HepG2 (cell line): ENCODE data around the gene JPH2. TPM values are rescaled to one million over a fixed set of nuclear protein-coding genes. Genes with fewer than 3 reads are reported as not detected.

Source experiments
- ATAC-seq: fragments of 200-7000 bp; cut with Tn5 transposase; 3 replicates; pipeline ENCODE4 v1.9.1; 2020; ENCODE audit warnings: mild to moderate bottlenecking, moderate library complexity
- BruUV-seq: library from RNA; stranded (reverse); fragments of 400-500 nt; replicated peaks from 2 replicates; lab custom pipeline; 2021; lab: Mats Ljungman, UMichigan
- CTCF ChIA-PET: fragments of 300-600 bp; formaldehyde crosslinking; extraction: SDS; loops from one replicate; lab custom pipeline; 2021; ENCODE audit warnings: low total read pairs, inconsistent platforms, low intra/inter-chr PET ratio; lab: Yijun Ruan, JAX
- POLR2A ChIA-PET: fragments of 350-600 bp; sonication (Branson Sonifier 250); formaldehyde crosslinking; loops from one replicate; lab custom pipeline; 2020; ENCODE audit warnings: antibody characterized with exemption, inconsistent platforms; lab: Yijun Ruan, JAX
- DNase-seq: peaks from one replicate; pipeline ENCODE4 v3.0.0-alpha.2; 2015; ENCODE audit warnings: low spot score
- FAIRE-seq: peaks from 3 replicates; lab custom pipeline; 2011; peaks lifted over from hg19 to GRCh38; lab: Jason Lieb, UNC
- H2AFZ ChIP-seq: one replicate; pipeline ENCODE4 v1.6.1; 2011; ENCODE audit warnings: low read length, inconsistent platforms
- H3K27ac ChIP-seq: fragments of 300-600 bp; 3 replicates; pipeline ENCODE4 v1.8.0; 2011; ENCODE audit warnings: mixed run types, mild to moderate bottlenecking, mixed read lengths, low read length, inconsistent platforms; ENCODE audit not compliant: insufficient read depth; ENCODE audit errors: extremely low read length
- H3K27me3 ChIP-seq, 2 experiments: fragments of 200-600 bp in 1 of 2; 2 replicates in 1 of 2; 3 replicates in 1 of 2; pipeline versions ENCODE4 v1.6.0 to v1.8.0; 2011; ENCODE audit warnings: low read length in 2 of 2, mild to moderate bottlenecking in 2 of 2, moderate library complexity in 2 of 2, inconsistent platforms in 1 of 2; ENCODE audit not compliant: insufficient read depth in 2 of 2, control insufficient read depth in 1 of 2
- H3K36me3 ChIP-seq, 2 experiments: fragments of 200-600 bp in 1 of 2; replicated peaks in 1 of 2; 2 replicates in 1 of 2; 3 replicates in 1 of 2; pipeline versions ENCODE4 v1.5.1 to v1.8.0; 2011; ENCODE audit warnings: low read length in 2 of 2, inconsistent platforms in 1 of 2; ENCODE audit not compliant: insufficient read depth in 2 of 2, control insufficient read depth in 1 of 2
- H3K4me1 ChIP-seq: 2 replicates; pipeline ENCODE4 v1.5.1; 2012; ENCODE audit warnings: low read length, inconsistent platforms; ENCODE audit not compliant: insufficient read depth
- H3K4me2 ChIP-seq: 2 replicates; pipeline ENCODE4 v1.6.0; 2011; ENCODE audit warnings: low read depth, low read length, inconsistent platforms
- H3K4me3 ChIP-seq, 3 experiments: fragments of 200-600 bp in 1 of 3; sonication (generic), shearing (Covaris generic) in 1 of 3; replicated peaks in 1 of 3; 2 replicates each; pipeline ENCODE4 v1.5.1; 2011 to 2016; ENCODE audit warnings: low read length in 3 of 3, inconsistent platforms in 2 of 3, low read depth in 2 of 3, mild to moderate bottlenecking in 2 of 3, control low read depth in 1 of 3, mixed read lengths in 1 of 3; ENCODE audit not compliant: insufficient read depth in 1 of 3
- H3K79me2 ChIP-seq: one replicate; pipeline ENCODE4 v1.6.1; 2011; ENCODE audit warnings: low read length, inconsistent platforms; ENCODE audit not compliant: insufficient read depth
- H3K9ac ChIP-seq: 2 replicates; pipeline ENCODE4 v1.6.0; 2011; ENCODE audit warnings: mild to moderate bottlenecking, low read depth, low read length, inconsistent platforms; ENCODE audit not compliant: insufficient read depth
- H3K9me3 ChIP-seq: 2 replicates; pipeline ENCODE4 v1.5.1; 2012; ENCODE audit warnings: mild to moderate bottlenecking, low read length
- H4K20me1 ChIP-seq: 2 replicates; pipeline ENCODE4 v1.6.0; 2011; ENCODE audit warnings: inconsistent platforms, mild to moderate bottlenecking, low read length, moderate library complexity; ENCODE audit not compliant: insufficient read depth
- ARNT ChIP-seq: fragments of 450-650 bp; IDR thresholded peaks from 2 replicates; pipeline ENCODE4 v1.6.1; 2017
- ATAD3A ChIP-seq: sonication (generic); formaldehyde crosslinking; IDR thresholded peaks from 2 replicates; pipeline ENCODE4 v1.4.0; 2020; ENCODE audit warnings: missing genetic modification reagents
- NCOA5 ChIP-seq: sonication (generic); formaldehyde crosslinking; IDR thresholded peaks from 2 replicates; pipeline ENCODE4 v1.4.0; 2020; ENCODE audit warnings: missing genetic modification reagents
- NKX3-1 ChIP-seq: sonication (generic); formaldehyde crosslinking; IDR thresholded peaks from 2 replicates; pipeline ENCODE4 v1.5.0; 2020; ENCODE audit warnings: missing genetic modification reagents
- PLRG1 ChIP-seq: fragments of 450-650 bp; conservative IDR thresholded peaks from 2 replicates; pipeline ENCODE4 v1.6.1; 2016
- PPARG ChIP-seq: conservative IDR thresholded peaks from 2 replicates; pipeline ENCODE4 v1.6.1; 2016; ENCODE audit warnings: missing biosample characterization, missing genetic modification reagents
- RNF2 ChIP-seq: fragments of 450-650 bp; conservative IDR thresholded peaks from 2 replicates; pipeline ENCODE4 v1.6.1; 2016; ENCODE audit warnings: low read depth
- SSRP1 ChIP-seq: IDR thresholded peaks from 2 replicates; pipeline ENCODE4 v1.6.1; 2016; ENCODE audit warnings: control low read depth
- ZEB1 ChIP-seq: IDR thresholded peaks from 2 replicates; pipeline ENCODE4 v1.6.1; 2012; ENCODE audit warnings: mild to moderate bottlenecking, low read depth, inconsistent platforms; ENCODE audit not compliant: insufficient replicate concordance
- ZNF296 ChIP-seq: sonication (generic); formaldehyde crosslinking; conservative IDR thresholded peaks from 2 replicates; pipeline ENCODE4 v1.5.0; 2020; ENCODE audit warnings: mild to moderate bottlenecking, missing genetic modification reagents
- ZNF616 ChIP-seq: sonication (generic); formaldehyde crosslinking; IDR thresholded peaks from 2 replicates; pipeline ENCODE4 v1.5.0; 2020; ENCODE audit warnings: low read depth, mild to moderate bottlenecking, missing genetic modification reagents
- ZNF768 ChIP-seq: sonication (generic); formaldehyde crosslinking; IDR thresholded peaks from 2 replicates; pipeline ENCODE4 v1.4.0; 2020; ENCODE audit warnings: missing genetic modification reagents
- WGBS: methylation state at CpG from one replicate; pipeline ENCODE4 v1.1.6; 2017; ENCODE audit warnings: low lambda C conversion rate; 5-methylcytosine and 5-hydroxymethylcytosine counted together
- in situ Hi-C: cut with HindIII; loops from 2 replicates; pipeline ENCODE4 v1.10.0; 2017; ENCODE audit warnings: low pct_unique_long_range_greater_than_20kb; ENCODE audit not compliant: extremely low pct_ligation_motif_present
- intact Hi-C: fragments of 100-400 bp; cut with micrococcal nuclease; formaldehyde crosslinking; loops from one replicate; pipeline ENCODE4 v1.10.0; 2022; ENCODE audit not compliant: unreplicated experiment
- polyA plus RNA-seq, 8 experiments: library from polyadenylated mRNA; depleted of rRNA in 3 of 8; stranded (reverse) in 7 of 8; unstranded in 1 of 8; fragments of >200 nt; fragmentation: Illumina TruSeq in 4 of 8; extraction: Trizol in 4 of 8; gene quantifications; 2 replicates each; pipeline versions ENCODE4 v1.2.1 to v1.2.3, GENCODE V29; 2011 to 2016; ENCODE audit warnings: low read depth in 4 of 8, missing spikeins in 1 of 8, mixed read lengths in 1 of 8; ENCODE audit not compliant: insufficient read depth in 1 of 8
- total RNA-seq, 5 experiments: library from RNA; depleted of rRNA; stranded (reverse); fragments of >200 nt; fragmentation: Illumina TruSeq; extraction: Trizol; gene quantifications; 2 replicates each; pipeline ENCODE4 v1.2.3, GENCODE V29; 2016; ENCODE audit warnings: low read depth in 1 of 5
- TF ChIP-seq, protein P1 (sequence below): sonication (generic); formaldehyde crosslinking; IDR thresholded peaks from 2 replicates; pipeline ENCODE4 v1.5.1; 2020; ENCODE audit warnings: missing genetic modification reagents, mild to moderate bottlenecking, borderline replicate concordance
- TF ChIP-seq, protein P2 (sequence below): sonication (generic); formaldehyde crosslinking; conservative IDR thresholded peaks from 2 replicates; pipeline ENCODE4 v1.4.0; 2020; ENCODE audit warnings: missing genetic modification reagents

Gene JPH2
- total and polyA plus RNA-seq, 2 of the 13 experiments (the other 11 are each of a cell fraction or from before 2014, with no cell fraction given) = 0.42 TPM; not detected in 1

DNA sequence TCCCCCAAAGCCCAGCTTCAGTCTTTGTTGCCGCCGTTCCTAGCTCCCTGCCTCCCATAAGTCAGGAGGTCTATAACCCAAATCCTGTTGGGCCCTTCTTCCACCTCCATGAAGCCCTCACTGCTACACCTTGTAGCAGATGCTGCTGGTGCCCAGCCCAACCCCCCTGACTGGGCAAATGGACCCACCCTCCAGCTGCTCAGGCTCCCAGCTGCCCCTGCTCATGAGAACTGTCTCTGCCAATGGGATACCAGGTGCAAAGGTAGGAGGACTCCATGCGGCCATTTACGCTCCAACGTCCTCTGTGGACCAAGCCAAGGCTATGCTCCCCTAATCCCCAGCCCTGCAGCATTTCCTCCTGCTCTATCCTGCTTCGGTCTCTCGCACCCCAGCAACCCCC lies 71.8 kb downstream of the JPH2 start (continued):
- TF ChIP-seq, protein P1, sequence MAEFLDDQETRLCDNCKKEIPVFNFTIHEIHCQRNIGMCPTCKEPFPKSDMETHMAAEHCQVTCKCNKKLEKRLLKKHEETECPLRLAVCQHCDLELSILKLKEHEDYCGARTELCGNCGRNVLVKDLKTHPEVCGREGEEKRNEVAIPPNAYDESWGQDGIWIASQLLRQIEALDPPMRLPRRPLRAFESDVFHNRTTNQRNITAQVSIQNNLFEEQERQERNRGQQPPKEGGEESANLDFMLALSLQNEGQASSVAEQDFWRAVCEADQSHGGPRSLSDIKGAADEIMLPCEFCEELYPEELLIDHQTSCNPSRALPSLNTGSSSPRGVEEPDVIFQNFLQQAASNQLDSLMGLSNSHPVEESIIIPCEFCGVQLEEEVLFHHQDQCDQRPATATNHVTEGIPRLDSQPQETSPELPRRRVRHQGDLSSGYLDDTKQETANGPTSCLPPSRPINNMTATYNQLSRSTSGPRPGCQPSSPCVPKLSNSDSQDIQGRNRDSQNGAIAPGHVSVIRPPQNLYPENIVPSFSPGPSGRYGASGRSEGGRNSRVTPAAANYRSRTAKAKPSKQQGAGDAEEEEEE (CRISPR knock-in tag) = no peak
- TF ChIP-seq ZNF296 = no peak

DNA sequence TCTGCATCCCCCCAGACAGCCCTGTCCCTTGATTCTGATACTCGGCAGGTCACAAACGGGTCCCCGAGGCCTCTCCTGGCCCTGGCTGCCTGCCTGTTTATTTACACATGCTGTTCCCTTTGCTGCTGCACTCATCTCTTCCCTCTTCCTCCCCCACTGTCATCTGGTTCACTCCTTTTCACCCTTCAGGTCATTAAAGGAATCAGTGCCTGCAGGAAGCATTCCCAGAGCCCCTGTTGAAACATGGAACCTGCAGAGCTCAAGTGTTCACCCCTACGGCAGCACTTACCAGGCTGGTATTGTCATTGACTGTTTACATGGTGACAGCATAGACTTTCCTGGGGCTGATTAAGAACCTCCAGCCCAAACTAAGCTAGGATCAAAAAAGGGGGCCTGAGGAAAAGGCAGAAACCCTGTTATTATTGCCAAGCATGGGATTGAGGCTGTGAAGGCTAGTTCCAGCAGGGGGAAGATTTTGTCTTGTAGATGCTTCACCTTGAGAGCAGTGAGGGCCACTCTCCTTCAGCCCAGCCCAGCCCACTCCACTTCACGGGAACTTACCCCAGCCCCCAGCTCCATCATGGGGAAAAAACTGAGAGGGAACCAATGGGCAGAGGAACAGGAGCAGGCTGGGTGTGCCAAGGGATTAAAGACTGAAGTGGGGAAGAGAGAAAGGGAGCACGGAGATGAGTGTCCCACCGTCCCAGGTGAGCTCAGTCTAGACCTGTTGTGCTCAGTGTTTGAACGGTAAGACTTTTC lies 73.2 kb downstream of the JPH2 start:
- DNase-seq = no peak
- intact Hi-C loops = no loop called here

More for the DNA sequence above, 73.2 kb downstream of the JPH2 start:
- Histone ChIP-seq H3K9me3 (no peaks in the 10 kb centered on the region), H3K4me1 (peaks cover 9% of the 10 kb centered on the region; the same call in 1 of the 2 replicates), H3K36me3 (no peaks in the 10 kb centered on the region), H3K9ac (no peak overlapping the region), H3K4me2 (no peak overlapping the region), H3K27ac (no peak overlapping the region), H3K4me3 (no peak overlapping the region), H2AFZ (no peak overlapping the region), H4K20me1 (no peaks in the 10 kb centered on the region), H3K79me2 (no peaks in the 10 kb centered on the region), H3K27me3 (peaks cover 7 to 54% of the 10 kb centered on the region in 2 experiments)
- 13% methylated on average over 8 of the region's 8 CpGs for WGBS
- BruUV-seq = no TSS peak
- ATAC-seq = no peak; the same call in 2 of the 3 replicates
- CTCF ChIA-PET = interaction anchor here (1.8 kb wide), 1 partner anchor 76 kb away, joined by 4 read pairs; no protein-coding TSS in a partner anchor
- in situ Hi-C loops = loop anchor here (10.0 kb wide), 1 partner anchor 361 kb away; the partner anchor contains the start of gene TTPAL
- TF ChIP-seq PPARG (CRISPR knock-in tag) (no peak), NKX3-1 (CRISPR knock-in tag) (no peak), PLRG1 (no peak), RNF2 (no peak), ZNF768 (CRISPR knock-in tag) (no peak), ARNT (no peak), NCOA5 (CRISPR knock-in tag) (no peak), ZEB1 (no peak), SSRP1 (no peak), ZNF616 (CRISPR knock-in tag) (no peak), ATAD3A (no peak)
- TF ChIP-seq, protein P2, sequence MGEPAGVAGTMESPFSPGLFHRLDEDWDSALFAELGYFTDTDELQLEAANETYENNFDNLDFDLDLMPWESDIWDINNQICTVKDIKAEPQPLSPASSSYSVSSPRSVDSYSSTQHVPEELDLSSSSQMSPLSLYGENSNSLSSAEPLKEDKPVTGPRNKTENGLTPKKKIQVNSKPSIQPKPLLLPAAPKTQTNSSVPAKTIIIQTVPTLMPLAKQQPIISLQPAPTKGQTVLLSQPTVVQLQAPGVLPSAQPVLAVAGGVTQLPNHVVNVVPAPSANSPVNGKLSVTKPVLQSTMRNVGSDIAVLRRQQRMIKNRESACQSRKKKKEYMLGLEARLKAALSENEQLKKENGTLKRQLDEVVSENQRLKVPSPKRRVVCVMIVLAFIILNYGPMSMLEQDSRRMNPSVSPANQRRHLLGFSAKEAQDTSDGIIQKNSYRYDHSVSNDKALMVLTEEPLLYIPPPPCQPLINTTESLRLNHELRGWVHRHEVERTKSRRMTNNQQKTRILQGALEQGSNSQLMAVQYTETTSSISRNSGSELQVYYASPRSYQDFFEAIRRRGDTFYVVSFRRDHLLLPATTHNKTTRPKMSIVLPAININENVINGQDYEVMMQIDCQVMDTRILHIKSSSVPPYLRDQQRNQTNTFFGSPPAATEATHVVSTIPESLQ = no peak
- FAIRE-seq = no peak
- POLR2A ChIA-PET = no interaction called here
